Coronary artery (tissue), 2 donors: ENCODE results near the gene DIP2A.

Experiments
- DNase-seq: peaks from one replicate; pipeline ENCODE4 v3.0.0-alpha.2; 2017; ENCODE audit warnings: low spot score
- H3K27ac ChIP-seq, 2 donors: fragments of 200-600 bp; sonication (generic); one replicate each; pipeline ENCODE4 v1.5.1; 2016 to 2019
- H3K4me3 ChIP-seq: fragments of 200-600 bp; sonication (generic); 2 replicates; pipeline ENCODE4 v1.5.1; 2016; ENCODE audit warnings: mild to moderate bottlenecking, moderate library complexity
- TF ChIP-seq, protein P1 (sequence below): fragments of 200-600 bp; sonication (generic); IDR thresholded peaks from one replicate; pipeline ENCODE4 v1.5.1; 2019; ENCODE audit warnings: antibody characterized with exemption

DIP2A gene

DNA sequence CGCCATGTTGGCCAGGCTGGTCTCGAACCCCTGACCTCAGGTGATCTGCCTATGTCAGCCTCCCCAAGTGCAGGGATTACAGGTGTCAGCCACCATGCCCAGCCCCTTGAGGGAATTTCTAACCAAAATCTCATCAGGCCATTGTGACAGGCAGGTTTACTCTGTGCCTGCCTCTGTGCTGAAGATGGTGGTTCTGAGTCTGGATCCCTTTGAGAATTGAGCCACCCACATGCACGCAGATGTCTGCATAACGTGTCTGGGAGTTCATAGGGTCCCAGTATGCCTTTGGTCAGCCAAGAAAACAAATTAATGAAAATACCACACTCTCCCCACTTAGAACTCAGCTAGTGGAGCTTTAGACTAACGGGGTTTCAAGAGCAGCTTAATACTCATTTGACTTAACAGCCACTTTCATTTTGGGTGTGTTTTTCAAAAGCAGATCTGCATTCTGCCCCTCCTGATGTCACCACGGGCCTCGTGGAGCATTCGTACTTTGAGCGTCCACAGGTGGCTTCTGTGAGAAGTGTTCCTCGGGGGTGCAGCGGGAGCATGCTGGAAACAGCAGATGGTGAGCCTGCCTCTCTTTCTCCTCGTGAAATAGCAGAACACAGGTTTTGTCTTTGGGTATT is 45.3 kb downstream of the DIP2A start:
- Histone ChIP-seq H3K4me3 (no peak overlapping the region), H3K27ac (no peak overlapping the region)
- TF ChIP-seq, protein P1, sequence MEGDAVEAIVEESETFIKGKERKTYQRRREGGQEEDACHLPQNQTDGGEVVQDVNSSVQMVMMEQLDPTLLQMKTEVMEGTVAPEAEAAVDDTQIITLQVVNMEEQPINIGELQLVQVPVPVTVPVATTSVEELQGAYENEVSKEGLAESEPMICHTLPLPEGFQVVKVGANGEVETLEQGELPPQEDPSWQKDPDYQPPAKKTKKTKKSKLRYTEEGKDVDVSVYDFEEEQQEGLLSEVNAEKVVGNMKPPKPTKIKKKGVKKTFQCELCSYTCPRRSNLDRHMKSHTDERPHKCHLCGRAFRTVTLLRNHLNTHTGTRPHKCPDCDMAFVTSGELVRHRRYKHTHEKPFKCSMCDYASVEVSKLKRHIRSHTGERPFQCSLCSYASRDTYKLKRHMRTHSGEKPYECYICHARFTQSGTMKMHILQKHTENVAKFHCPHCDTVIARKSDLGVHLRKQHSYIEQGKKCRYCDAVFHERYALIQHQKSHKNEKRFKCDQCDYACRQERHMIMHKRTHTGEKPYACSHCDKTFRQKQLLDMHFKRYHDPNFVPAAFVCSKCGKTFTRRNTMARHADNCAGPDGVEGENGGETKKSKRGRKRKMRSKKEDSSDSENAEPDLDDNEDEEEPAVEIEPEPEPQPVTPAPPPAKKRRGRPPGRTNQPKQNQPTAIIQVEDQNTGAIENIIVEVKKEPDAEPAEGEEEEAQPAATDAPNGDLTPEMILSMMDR = no peak
- no peak for DNase-seq

DNA sequence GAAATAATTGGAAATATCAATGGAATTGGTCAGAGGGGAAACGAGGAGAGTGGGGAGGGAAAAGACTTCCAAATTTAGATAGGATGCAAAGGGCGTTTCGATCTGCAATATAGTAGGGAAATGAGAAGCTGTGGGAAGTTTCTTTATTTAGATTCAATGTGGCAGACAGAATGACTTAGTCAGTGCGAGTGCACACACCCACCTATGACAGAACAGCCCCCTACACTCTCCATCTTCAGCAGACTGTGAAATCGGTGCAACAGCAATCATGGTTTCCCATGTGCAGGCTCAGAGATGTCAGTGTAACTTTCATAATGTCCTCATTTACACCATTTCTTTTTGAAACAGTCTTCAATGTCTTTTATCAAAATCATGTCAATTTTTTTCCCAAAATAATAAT is 46.0 kb downstream of the DIP2A start:
- TF ChIP-seq, protein P1 = no peak
- no peak overlapping the region for H3K4me3 ChIP-seq
- no peak for DNase-seq
- H3K27ac ChIP-seq = no peak overlapping the region

- no peak for DNase-seq
- H3K27ac ChIP-seq = no peak overlapping the region
- H3K4me3 ChIP-seq = no peak overlapping the region
- TF ChIP-seq, protein P1 = no peak
Observed at GRCh38 chr21:46507562-46507961, 48.9 kb downstream of the DIP2A start.

- Histone ChIP-seq H3K27ac (no peak overlapping the region), H3K4me3 (no peak overlapping the region)
- TF ChIP-seq, protein P1 = no peak
- DNase-seq = no peak
Observed at GRCh38 chr21:46509741-46510502, 51.2 kb downstream of the DIP2A start.

DNA sequence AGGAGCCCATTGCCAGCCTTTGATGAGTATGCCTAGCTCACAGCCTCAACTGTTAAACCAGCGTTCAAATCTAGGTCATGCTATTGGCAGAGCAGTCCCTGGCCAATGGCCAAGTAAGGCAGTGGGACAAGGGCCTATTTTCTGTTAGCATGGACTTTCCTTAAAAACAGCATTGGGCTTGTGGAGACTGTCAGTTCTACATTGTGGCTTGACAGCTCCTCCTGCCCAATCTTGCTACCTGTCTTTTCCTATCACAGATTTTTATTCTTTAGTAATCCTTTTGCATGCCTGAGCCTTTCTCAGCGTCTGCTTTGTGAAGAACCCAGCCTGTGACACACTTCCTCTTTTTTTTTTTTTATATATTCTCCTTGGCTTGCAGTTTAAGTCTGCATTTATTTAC is 56.4 kb downstream of the DIP2A start:
- TF ChIP-seq, protein P1 = no peak
- Histone ChIP-seq H3K27ac (no peak overlapping the region), H3K4me3 (no peak overlapping the region)
- no peak for DNase-seq

DNA sequence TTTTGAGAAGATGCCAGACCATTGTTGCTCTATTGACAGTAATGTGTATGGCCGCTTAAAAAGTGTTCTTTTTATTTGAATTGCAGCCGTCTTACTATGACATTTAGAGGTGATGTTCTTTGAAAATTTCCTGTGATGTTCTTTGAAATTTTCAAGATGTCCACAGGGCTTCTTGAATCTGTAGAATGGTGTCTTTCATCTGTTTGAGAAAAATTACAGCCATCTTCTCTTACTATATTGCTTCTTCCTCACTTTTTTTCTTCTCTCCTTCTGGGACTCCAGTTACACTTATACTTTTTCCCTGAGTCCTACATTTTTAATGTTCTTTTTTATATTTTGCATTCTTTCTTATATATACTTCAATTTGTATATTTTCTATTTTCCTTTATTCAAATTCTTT is 57.4 kb downstream of the DIP2A start:
- Histone ChIP-seq H3K4me3 (no peak overlapping the region), H3K27ac (no peak overlapping the region)
- DNase-seq = no peak
- TF ChIP-seq, protein P1 = no peak

DNA sequence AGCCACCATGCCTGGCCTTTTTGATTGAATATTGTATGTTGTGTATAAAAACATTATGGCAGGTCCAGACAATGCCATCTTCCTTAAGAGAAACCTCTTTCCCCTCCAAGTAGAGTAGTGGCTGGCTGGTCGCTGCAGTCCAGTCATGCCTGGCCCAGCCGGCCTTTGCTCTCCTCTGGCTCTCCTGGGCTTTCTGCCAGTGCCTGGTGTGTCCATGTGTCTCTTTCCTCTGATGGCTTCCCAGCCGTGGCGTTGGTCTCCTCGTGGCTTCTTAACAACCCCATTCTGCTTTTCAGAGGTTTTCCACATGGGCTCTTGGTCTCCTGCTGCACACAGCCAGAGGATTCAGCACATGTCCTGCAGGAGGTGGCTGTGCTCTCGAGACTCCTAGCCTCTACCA is 58.7 kb downstream of the DIP2A start:
- TF ChIP-seq, protein P1 = no peak
- DNase-seq = no peak
- no peak overlapping the region for H3K27ac ChIP-seq
- H3K4me3 ChIP-seq = no peak overlapping the region
